ENCODE data around the gene SLC6A6.

- no peak for TF ChIP-seq EZH2 (optimal IDR thresholded peaks at IDR 0.05; ENCODE audit: low read depth, low read length)
- TF ChIP-seq, protein P1, sequence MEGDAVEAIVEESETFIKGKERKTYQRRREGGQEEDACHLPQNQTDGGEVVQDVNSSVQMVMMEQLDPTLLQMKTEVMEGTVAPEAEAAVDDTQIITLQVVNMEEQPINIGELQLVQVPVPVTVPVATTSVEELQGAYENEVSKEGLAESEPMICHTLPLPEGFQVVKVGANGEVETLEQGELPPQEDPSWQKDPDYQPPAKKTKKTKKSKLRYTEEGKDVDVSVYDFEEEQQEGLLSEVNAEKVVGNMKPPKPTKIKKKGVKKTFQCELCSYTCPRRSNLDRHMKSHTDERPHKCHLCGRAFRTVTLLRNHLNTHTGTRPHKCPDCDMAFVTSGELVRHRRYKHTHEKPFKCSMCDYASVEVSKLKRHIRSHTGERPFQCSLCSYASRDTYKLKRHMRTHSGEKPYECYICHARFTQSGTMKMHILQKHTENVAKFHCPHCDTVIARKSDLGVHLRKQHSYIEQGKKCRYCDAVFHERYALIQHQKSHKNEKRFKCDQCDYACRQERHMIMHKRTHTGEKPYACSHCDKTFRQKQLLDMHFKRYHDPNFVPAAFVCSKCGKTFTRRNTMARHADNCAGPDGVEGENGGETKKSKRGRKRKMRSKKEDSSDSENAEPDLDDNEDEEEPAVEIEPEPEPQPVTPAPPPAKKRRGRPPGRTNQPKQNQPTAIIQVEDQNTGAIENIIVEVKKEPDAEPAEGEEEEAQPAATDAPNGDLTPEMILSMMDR (IDR thresholded peaks at IDR 0.05; ENCODE audit: low read length): no peak
These were observed 8.8 kb upstream of the SLC6A6 start for GRCh38 chr3:14393440-14394106.
